ENCODE measurements around the gene ADK. TPM values are rescaled to one million over a fixed set of nuclear protein-coding genes. Genes with fewer than 3 reads are reported as not detected.
A peak's percentile ranks its signal among the peaks of the same experiment; 100 is the strongest.
"Not testable (repeated sequence)": the region's sequence is repeated elsewhere in the genome, so short reads cannot be mapped to it uniquely, and the experiment has no call there.

ADK gene
- total RNA-seq, 1 donor from 2014 or later, result 31.9 TPM

GRCh38 chr10:74179111-74179710 is 28.2 kb downstream of the ADK start:
- Mint-ChIP-seq H3K9me3 (ENCODE audit: low read depth) (no peaks in the 10 kb centered on the region), H3K27ac (ENCODE audit: unreplicated experiment) (no peak overlapping the region), H3K36me3 (ENCODE audit: low read depth) (no peaks in the 10 kb centered on the region), H3K4me3 (ENCODE audit: unreplicated experiment) (no peak overlapping the region), H3K27me3 (ENCODE audit: low read depth) (no peaks in the 10 kb centered on the region), H3K4me1 (ENCODE audit: low read depth) (peaks cover 44% of the 10 kb centered on the region)
- no peak for DNase-seq (ENCODE audit: low spot score)
- TF ChIP-seq, protein P1, sequence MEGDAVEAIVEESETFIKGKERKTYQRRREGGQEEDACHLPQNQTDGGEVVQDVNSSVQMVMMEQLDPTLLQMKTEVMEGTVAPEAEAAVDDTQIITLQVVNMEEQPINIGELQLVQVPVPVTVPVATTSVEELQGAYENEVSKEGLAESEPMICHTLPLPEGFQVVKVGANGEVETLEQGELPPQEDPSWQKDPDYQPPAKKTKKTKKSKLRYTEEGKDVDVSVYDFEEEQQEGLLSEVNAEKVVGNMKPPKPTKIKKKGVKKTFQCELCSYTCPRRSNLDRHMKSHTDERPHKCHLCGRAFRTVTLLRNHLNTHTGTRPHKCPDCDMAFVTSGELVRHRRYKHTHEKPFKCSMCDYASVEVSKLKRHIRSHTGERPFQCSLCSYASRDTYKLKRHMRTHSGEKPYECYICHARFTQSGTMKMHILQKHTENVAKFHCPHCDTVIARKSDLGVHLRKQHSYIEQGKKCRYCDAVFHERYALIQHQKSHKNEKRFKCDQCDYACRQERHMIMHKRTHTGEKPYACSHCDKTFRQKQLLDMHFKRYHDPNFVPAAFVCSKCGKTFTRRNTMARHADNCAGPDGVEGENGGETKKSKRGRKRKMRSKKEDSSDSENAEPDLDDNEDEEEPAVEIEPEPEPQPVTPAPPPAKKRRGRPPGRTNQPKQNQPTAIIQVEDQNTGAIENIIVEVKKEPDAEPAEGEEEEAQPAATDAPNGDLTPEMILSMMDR (IDR thresholded peaks at IDR 0.05), result no peak

- peaks cover 51% of the 10 kb centered on the region for H3K4me1 Mint-ChIP-seq (ENCODE audit: low read depth)
- H3K9me3 Mint-ChIP-seq (ENCODE audit: low read depth), result no peaks in the 10 kb centered on the region
- DNase-seq (ENCODE audit: low spot score), result no peak
- no peaks in the 10 kb centered on the region for H3K27me3 Mint-ChIP-seq (ENCODE audit: low read depth)
- TF ChIP-seq, protein P1 (IDR thresholded peaks at IDR 0.05), result no peak
- peak overlapping the region; percentile 8 for H3K27ac Mint-ChIP-seq (ENCODE audit: unreplicated experiment)
- no peak overlapping the region for H3K4me3 Mint-ChIP-seq (ENCODE audit: unreplicated experiment)
- no peaks in the 10 kb centered on the region for H3K36me3 Mint-ChIP-seq (ENCODE audit: low read depth)
These were observed 35.7 kb downstream of the ADK start for GRCh38 chr10:74186678-74187077.

- H3K27me3 Mint-ChIP-seq (ENCODE audit: low read depth), result no peaks in the 10 kb centered on the region
- H3K4me3 Mint-ChIP-seq (ENCODE audit: unreplicated experiment), result no peak overlapping the region
- H3K4me1 Mint-ChIP-seq (ENCODE audit: low read depth), result peaks cover 48% of the 10 kb centered on the region
- no peaks in the 10 kb centered on the region for H3K9me3 Mint-ChIP-seq (ENCODE audit: low read depth)
- no peak for DNase-seq (ENCODE audit: low spot score)
- peak overlapping the region; percentile 81 for H3K27ac Mint-ChIP-seq (ENCODE audit: unreplicated experiment)
- TF ChIP-seq, protein P1 (IDR thresholded peaks at IDR 0.05), result no peak
- H3K36me3 Mint-ChIP-seq (ENCODE audit: low read depth), result no peaks in the 10 kb centered on the region
These were observed 36.2 kb downstream of the ADK start for GRCh38 chr10:74187237-74187636.

GRCh38 chr10:74188617-74189016 is 37.6 kb downstream of the ADK start:
- Mint-ChIP-seq H3K4me1 (ENCODE audit: low read depth) (peaks cover 54% of the 10 kb centered on the region), H3K27ac (ENCODE audit: unreplicated experiment) (peak overlapping the region; percentile 89)
- H3K4me3 Mint-ChIP-seq (ENCODE audit: unreplicated experiment); DNase-seq (ENCODE audit: low spot score); H3K36me3 Mint-ChIP-seq (ENCODE audit: low read depth); H3K9me3 Mint-ChIP-seq (ENCODE audit: low read depth); H3K27me3 Mint-ChIP-seq (ENCODE audit: low read depth): not testable (repeated sequence)

DNA sequence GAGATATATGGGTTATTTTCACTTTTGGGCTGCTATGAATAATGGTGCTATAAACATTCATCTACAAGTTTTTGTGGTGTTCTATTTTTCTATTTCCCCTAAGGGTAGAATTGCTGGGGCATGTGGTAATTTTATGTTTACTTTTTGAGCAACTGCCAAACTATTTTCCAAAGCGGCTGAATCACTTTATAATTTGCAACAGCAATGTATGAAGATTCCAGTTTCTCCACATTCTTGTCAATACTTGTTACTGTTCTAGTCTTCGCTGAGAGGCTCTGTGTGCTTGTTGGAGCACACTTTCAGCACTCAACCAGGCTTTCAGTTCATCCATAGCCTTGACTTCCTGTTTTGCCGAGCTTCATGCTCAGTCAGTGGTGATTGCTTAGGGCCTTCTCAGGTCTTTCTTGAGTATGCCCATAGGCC is 39.0 kb downstream of the ADK start:
- Mint-ChIP-seq H3K4me3 (ENCODE audit: unreplicated experiment) (peak overlapping the region; percentile 50), H3K36me3 (ENCODE audit: low read depth) (no peaks in the 10 kb centered on the region)
- TF ChIP-seq, protein P1 (IDR thresholded peaks at IDR 0.05), result no peak

DNA sequence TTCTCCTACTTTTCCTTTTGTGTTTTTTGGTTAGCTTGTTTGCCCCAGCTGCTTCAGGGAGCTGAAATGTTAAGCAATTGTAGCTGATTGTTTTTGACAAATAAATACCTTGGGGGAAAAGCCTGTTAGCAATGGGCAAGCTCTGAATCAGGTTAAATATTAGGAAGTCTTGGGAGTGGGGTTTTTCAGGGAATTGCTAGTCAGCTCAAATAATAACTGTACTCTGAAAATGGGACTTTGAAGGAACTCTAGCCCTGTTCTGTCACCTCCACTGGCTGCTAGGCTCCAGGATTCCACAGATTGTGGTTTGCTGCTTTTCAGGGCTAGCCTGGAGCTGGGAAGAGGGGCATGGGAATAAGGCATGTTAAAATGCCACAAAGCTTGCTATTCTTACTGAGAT is 39.5 kb downstream of the ADK start:
- no peaks in the 10 kb centered on the region for H3K36me3 Mint-ChIP-seq (ENCODE audit: low read depth)
- H3K27me3 Mint-ChIP-seq (ENCODE audit: low read depth), result no peaks in the 10 kb centered on the region
- peak overlapping the region; percentile 89 for H3K27ac Mint-ChIP-seq (ENCODE audit: unreplicated experiment)
- H3K9me3 Mint-ChIP-seq (ENCODE audit: low read depth), result no peaks in the 10 kb centered on the region
- H3K4me3 Mint-ChIP-seq (ENCODE audit: unreplicated experiment), result peak overlapping the region; percentile 50
- peaks cover 63% of the 10 kb centered on the region for H3K4me1 Mint-ChIP-seq (ENCODE audit: low read depth)
- TF ChIP-seq, protein P1 (IDR thresholded peaks at IDR 0.05), result no peak
- no peak for DNase-seq (ENCODE audit: low spot score)

More for the DNA sequence above, 39.0 kb downstream of the ADK start:
- Mint-ChIP-seq H3K27ac (ENCODE audit: unreplicated experiment) (peak overlapping the region; percentile 89), H3K27me3 (ENCODE audit: low read depth) (no peaks in the 10 kb centered on the region), H3K4me1 (ENCODE audit: low read depth) (peaks cover 61% of the 10 kb centered on the region), H3K9me3 (ENCODE audit: low read depth) (no peaks in the 10 kb centered on the region)
- DNase-seq (ENCODE audit: low spot score), result no peak

Measured in chondrocyte (in vitro differentiated cells).